SK-N-SH treated with all-trans-retinoic acid at 6 μM for 48 hours (cell line): ENCODE results near the gene CHRNA9.

ENCODE experiments used
- ATAC-seq: fragments of 200-7000 bp; cut with Tn5 transposase; 3 replicates; pipeline ENCODE4 v1.9.1; 2020; ENCODE audit warnings: mild to moderate bottlenecking, moderate library complexity
- ARNTL ChIP-seq: fragments of 450-650 bp; formaldehyde crosslinking; IDR thresholded peaks from 2 replicates; pipeline ENCODE4 v1.5.0; 2020; ENCODE audit warnings: low read depth, mild to moderate bottlenecking, moderate library complexity, borderline replicate concordance
- BACH2 ChIP-seq: fragments of 250-450 bp; sonication (Bioruptor Pico); IDR thresholded peaks from 2 replicates; pipeline ENCODE4 v1.9.0; 2021; ENCODE audit warnings: mild to moderate bottlenecking, borderline replicate concordance
- CREB5 ChIP-seq: fragments of 250-450 bp; sonication (Bioruptor Pico); IDR thresholded peaks from 2 replicates; pipeline ENCODE4 v1.5.1; 2020; ENCODE audit warnings: low read depth, mild to moderate bottlenecking, moderate library complexity
- CSDC2 ChIP-seq: fragments of 250-450 bp; sonication (Bioruptor Pico); IDR thresholded peaks from 2 replicates; pipeline ENCODE4 v1.5.0; 2020; ENCODE audit warnings: mild to moderate bottlenecking, moderate library complexity
- CSRNP3 ChIP-seq: fragments of 250-450 bp; sonication (Bioruptor Pico); IDR thresholded peaks from 2 replicates; pipeline ENCODE4 v1.5.1; 2021; ENCODE audit warnings: mild to moderate bottlenecking, moderate library complexity
- ESRRG ChIP-seq: fragments of 250-450 bp; sonication (Bioruptor Pico); IDR thresholded peaks from 2 replicates; pipeline ENCODE4 v1.6.1; 2021; ENCODE audit warnings: mild to moderate bottlenecking
- GLIS3 ChIP-seq: fragments of 250-450 bp; sonication (Bioruptor Pico); IDR thresholded peaks from 2 replicates; pipeline ENCODE4 v1.5.0; 2020; ENCODE audit warnings: mild to moderate bottlenecking, moderate library complexity
- ISL1 ChIP-seq: fragments of 250-450 bp; sonication (Bioruptor Pico); IDR thresholded peaks from 2 replicates; pipeline ENCODE4 v2.1.2; 2022; ENCODE audit warnings: mild to moderate bottlenecking, moderate library complexity
- OSR1 ChIP-seq: fragments of 250-450 bp; sonication (Bioruptor Pico); IDR thresholded peaks from 2 replicates; pipeline ENCODE4 v1.8.0; 2022; ENCODE audit warnings: moderate library complexity, mild to moderate bottlenecking, inconsistent platforms
- PPARA ChIP-seq: fragments of 250-450 bp; sonication (Bioruptor Pico); IDR thresholded peaks from 2 replicates; pipeline ENCODE4 v1.5.0; 2020; ENCODE audit warnings: mild to moderate bottlenecking, borderline replicate concordance
- RARB ChIP-seq: fragments of 250-450 bp; sonication (Bioruptor Pico); IDR thresholded peaks from 2 replicates; pipeline ENCODE4 v1.8.0; 2021; ENCODE audit warnings: mild to moderate bottlenecking, moderate library complexity
- TCF4 ChIP-seq: fragments of 250-450 bp; sonication (Bioruptor Pico); IDR thresholded peaks from 2 replicates; pipeline ENCODE4 v1.8.0; 2021; ENCODE audit warnings: mild to moderate bottlenecking, moderate library complexity, borderline replicate concordance
- TOX ChIP-seq: fragments of 250-450 bp; sonication (Bioruptor Pico); IDR thresholded peaks from 2 replicates; pipeline ENCODE4 v1.8.0; 2021; ENCODE audit warnings: mild to moderate bottlenecking, moderate library complexity, borderline replicate concordance
- TSHZ2 ChIP-seq: fragments of 250-450 bp; sonication (Bioruptor Pico); IDR thresholded peaks from 2 replicates; pipeline ENCODE4 v1.5.0; 2020; ENCODE audit warnings: mild to moderate bottlenecking, moderate library complexity
- ZC3H10 ChIP-seq: fragments of 250-450 bp; sonication (Bioruptor Pico); IDR thresholded peaks from 2 replicates; pipeline ENCODE4 v1.5.1; 2021; ENCODE audit warnings: mild to moderate bottlenecking, moderate library complexity
- ZFP3 ChIP-seq: fragments of 250-450 bp; sonication (Bioruptor Pico); IDR thresholded peaks from 2 replicates; pipeline ENCODE4 v1.5.0; 2020; ENCODE audit warnings: mild to moderate bottlenecking, moderate library complexity
- ZFP30 ChIP-seq: fragments of 450-650 bp; formaldehyde crosslinking; IDR thresholded peaks from 2 replicates; pipeline ENCODE4 v1.5.0; 2022; ENCODE audit warnings: mild to moderate bottlenecking, moderate library complexity
- ZNF70 ChIP-seq: fragments of 450-650 bp; formaldehyde crosslinking; IDR thresholded peaks from 2 replicates; pipeline ENCODE4 v1.5.0; 2020; ENCODE audit warnings: mild to moderate bottlenecking, moderate library complexity
- ZNF8 ChIP-seq: fragments of 450-650 bp; formaldehyde crosslinking; IDR thresholded peaks from 2 replicates; pipeline ENCODE4 v1.5.0; 2020; ENCODE audit warnings: mild to moderate bottlenecking, moderate library complexity
- TF ChIP-seq, protein P1 (sequence below): fragments of 250-450 bp; sonication (Bioruptor Pico); IDR thresholded peaks from 2 replicates; pipeline ENCODE4 v1.8.0; 2020; ENCODE audit warnings: mild to moderate bottlenecking, moderate library complexity, borderline replicate concordance
- TF ChIP-seq, protein P2 (sequence below): fragments of 250-450 bp; sonication (Bioruptor Pico); IDR thresholded peaks from 2 replicates; pipeline ENCODE4 v1.8.0; 2021; ENCODE audit warnings: low read depth, mild to moderate bottlenecking, moderate library complexity, borderline replicate concordance

CHRNA9 gene

DNA sequence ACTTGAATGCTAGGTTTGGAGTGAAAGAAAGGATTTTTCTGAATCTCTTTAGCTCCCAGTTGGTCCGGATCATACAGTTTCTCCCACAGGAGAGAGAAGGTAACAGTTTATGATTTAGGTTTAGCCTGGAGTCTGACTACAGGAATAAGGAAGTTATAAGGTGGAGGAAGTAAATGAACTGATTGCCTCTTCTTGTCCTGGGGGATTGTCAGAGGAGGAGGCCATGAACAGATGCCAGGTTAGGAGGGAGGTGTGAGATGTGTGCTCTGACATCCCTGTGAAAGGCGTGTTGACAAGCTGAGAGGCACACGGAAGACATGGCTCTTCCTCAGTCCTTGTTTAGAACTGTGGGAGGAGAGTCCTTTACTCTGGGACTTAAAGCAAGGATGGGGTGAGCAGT is 64.4 kb downstream of the CHRNA9 start:
- no peak for ATAC-seq
- TF ChIP-seq, protein P1, sequence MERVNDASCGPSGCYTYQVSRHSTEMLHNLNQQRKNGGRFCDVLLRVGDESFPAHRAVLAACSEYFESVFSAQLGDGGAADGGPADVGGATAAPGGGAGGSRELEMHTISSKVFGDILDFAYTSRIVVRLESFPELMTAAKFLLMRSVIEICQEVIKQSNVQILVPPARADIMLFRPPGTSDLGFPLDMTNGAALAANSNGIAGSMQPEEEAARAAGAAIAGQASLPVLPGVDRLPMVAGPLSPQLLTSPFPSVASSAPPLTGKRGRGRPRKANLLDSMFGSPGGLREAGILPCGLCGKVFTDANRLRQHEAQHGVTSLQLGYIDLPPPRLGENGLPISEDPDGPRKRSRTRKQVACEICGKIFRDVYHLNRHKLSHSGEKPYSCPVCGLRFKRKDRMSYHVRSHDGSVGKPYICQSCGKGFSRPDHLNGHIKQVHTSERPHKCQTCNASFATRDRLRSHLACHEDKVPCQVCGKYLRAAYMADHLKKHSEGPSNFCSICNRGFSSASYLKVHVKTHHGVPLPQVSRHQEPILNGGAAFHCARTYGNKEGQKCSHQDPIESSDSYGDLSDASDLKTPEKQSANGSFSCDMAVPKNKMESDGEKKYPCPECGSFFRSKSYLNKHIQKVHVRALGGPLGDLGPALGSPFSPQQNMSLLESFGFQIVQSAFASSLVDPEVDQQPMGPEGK (CRISPR knock-in tag) = no peak
- TF ChIP-seq CREB5 (no peak), ZFP30 (CRISPR knock-in tag) (no peak), BACH2 (CRISPR knock-in tag) (no peak), OSR1 (CRISPR knock-in tag) (no peak), ZNF70 (CRISPR knock-in tag) (no peak), ISL1 (CRISPR knock-in tag) (no peak), ARNTL (CRISPR knock-in tag) (no peak), TCF4 (CRISPR knock-in tag) (no peak), TSHZ2 (no peak), CSRNP3 (no peak), ZC3H10 (CRISPR knock-in tag) (no peak), GLIS3 (CRISPR knock-in tag) (no peak), RARB (CRISPR knock-in tag) (no peak), CSDC2 (no peak), ZNF8 (CRISPR knock-in tag) (no peak), ZFP3 (CRISPR knock-in tag) (no peak)

GRCh38 chr4:40401096-40401495 is 66.0 kb downstream of the CHRNA9 start:
- TF ChIP-seq ISL1 (CRISPR knock-in tag) = no peak
- no peak for TF ChIP-seq CSDC2
- no peak for TF ChIP-seq ARNTL (CRISPR knock-in tag)
- TF ChIP-seq ESRRG (CRISPR knock-in tag) = no peak
- no peak for TF ChIP-seq ZNF8 (CRISPR knock-in tag)
- no peak for TF ChIP-seq TSHZ2
- TF ChIP-seq TOX (CRISPR knock-in tag) = no peak
- no peak for TF ChIP-seq CSRNP3
- no peak for TF ChIP-seq ZNF70 (CRISPR knock-in tag)
- TF ChIP-seq ZFP30 (CRISPR knock-in tag) = no peak
- TF ChIP-seq PPARA (CRISPR knock-in tag) = no peak
- no peak for TF ChIP-seq TCF4 (CRISPR knock-in tag)
- TF ChIP-seq CREB5 = no peak
- TF ChIP-seq, protein P2, sequence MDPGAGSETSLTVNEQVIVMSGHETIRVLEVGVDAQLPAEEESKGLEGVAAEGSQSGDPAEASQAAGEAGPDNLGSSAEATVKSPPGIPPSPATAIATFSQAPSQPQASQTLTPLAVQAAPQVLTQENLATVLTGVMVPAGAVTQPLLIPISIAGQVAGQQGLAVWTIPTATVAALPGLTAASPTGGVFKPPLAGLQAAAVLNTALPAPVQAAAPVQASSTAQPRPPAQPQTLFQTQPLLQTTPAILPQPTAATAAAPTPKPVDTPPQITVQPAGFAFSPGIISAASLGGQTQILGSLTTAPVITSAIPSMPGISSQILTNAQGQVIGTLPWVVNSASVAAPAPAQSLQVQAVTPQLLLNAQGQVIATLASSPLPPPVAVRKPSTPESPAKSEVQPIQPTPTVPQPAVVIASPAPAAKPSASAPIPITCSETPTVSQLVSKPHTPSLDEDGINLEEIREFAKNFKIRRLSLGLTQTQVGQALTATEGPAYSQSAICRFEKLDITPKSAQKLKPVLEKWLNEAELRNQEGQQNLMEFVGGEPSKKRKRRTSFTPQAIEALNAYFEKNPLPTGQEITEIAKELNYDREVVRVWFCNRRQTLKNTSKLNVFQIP (CRISPR knock-in tag) = no peak
- TF ChIP-seq BACH2 (CRISPR knock-in tag) = no peak
- TF ChIP-seq, all 23 proteins: peak for 0
- ATAC-seq = no peak
